Motor neuron (in vitro differentiated cells): ENCODE results near the gene ALKBH4. TPM values are rescaled to one million over a fixed set of nuclear protein-coding genes. Genes with fewer than 3 reads are reported as not detected.
A peak's percentile ranks its signal among the peaks of the same experiment; 100 is the strongest.

Source experiments
- ATAC-seq, 8 experiments: fragments of 200-7000 bp; cut with Tn5 transposase; replicated peaks in 6 of 8; 2 replicates each; pipeline ENCODE4 v1.8.0; 2021; ENCODE audit warnings: mild to moderate bottlenecking in 8 of 8, moderate library complexity in 8 of 8
- H3K27ac ChIP-seq, 2 donors: fragments of 250-450 bp; sonication (Bioruptor Pico); 2 replicates each; pipeline ENCODE4 v1.9.0; 2021; ENCODE audit warnings: antibody characterized with exemption in 2 of 2, mild to moderate bottlenecking in 2 of 2, moderate library complexity in 1 of 2
- H3K4me1 ChIP-seq, 2 donors: fragments of 250-450 bp; sonication (Bioruptor Pico); replicated peaks in 1 of 2; 2 replicates each; pipeline ENCODE4 v1.6.1; 2021; ENCODE audit warnings: antibody characterized with exemption in 2 of 2, mild to moderate bottlenecking in 2 of 2, moderate library complexity in 1 of 2
- H3K4me3 ChIP-seq, 5 donors: fragments of 250-450 bp; sonication (Bioruptor Pico); 2 replicates each; pipeline ENCODE4 v1.9.0; 2021; ENCODE audit warnings: antibody characterized with exemption in 5 of 5, mild to moderate bottlenecking in 5 of 5, moderate library complexity in 4 of 5
- WGBS, 10 experiments: fragments of 450-650 bp; shearing (Covaris generic); methylation state at CpG; one replicate each; pipeline ENCODE4 v1.0.0; 2022; 5-methylcytosine and 5-hydroxymethylcytosine counted together
- in situ Hi-C, 9 experiments: fragments of 400-800 bp; cut with MboI; loops; one replicate each; pipeline ENCODE4 v1.15.0; 2021; ENCODE audit warnings: low sequenced_read_pairs in 9 of 9, low pct_unique_long_range_greater_than_20kb in 2 of 9; ENCODE audit not compliant: unreplicated experiment in 9 of 9
- total RNA-seq, 8 experiments: library from RNA; unstranded; fragments of 300-600 nt; gene quantifications; 2 replicates each; pipeline versions ENCODE4 v1.2.3 to v1.2.4, GENCODE V29; 2022

ALKBH4 gene
- total RNA-seq, 8 experiments from 2014 or later, result 6.9 to 16.7 (median 10.7) TPM

- H3K27ac ChIP-seq, result peak overlapping the region in 1 of 2 donors; percentile 19
- ATAC-seq, result peak in 7 of 8 experiments; percentile 13 to 82 (median 70)
- H3K4me3 ChIP-seq, result no peak overlapping the region
- in situ Hi-C loops, result no loop called here
- peaks cover 0 to 2% of the 10 kb centered on the region in 2 donors for H3K4me1 ChIP-seq
- 45 to 94% (median 66%) methylated on average over 1 to 7 of the region's 25 CpGs; no CpG with 5 or more reads in 4 of the 10 experiments for WGBS, 10 experiments
These were observed 38.9 kb downstream of the ALKBH4 start for GRCh38 chr7:102425639-102426267.

GRCh38 chr7:102424787-102425218, 39.9 kb downstream of the ALKBH4 start:
- no peak overlapping the region for H3K4me3 ChIP-seq
- peaks cover 0 to 2% of the 10 kb centered on the region in 2 donors for H3K4me1 ChIP-seq
- WGBS, 10 experiments, result 80 to 100% (median 94%) methylated on average over 1 to 3 of the region's 13 CpGs; no CpG with 5 or more reads in 5 of the 10 experiments
- in situ Hi-C loops, result no loop called here
- H3K27ac ChIP-seq, result peak overlapping the region in 1 of 2 donors; percentile 52
- ATAC-seq, result no peak

- Histone ChIP-seq H3K27ac (peak overlapping the region in 1 of 2 donors; percentile 52), H3K4me3 (no peak overlapping the region), H3K4me1 (peaks cover 0 to 2% of the 10 kb centered on the region in 2 donors)
- ATAC-seq, result peak in 5 of 8 experiments; percentile 29 to 47 (median 46)
- in situ Hi-C loops, result no loop called here
- 47 to 64% (median 62%) methylated on average over 2 to 8 of the region's 12 CpGs; no CpG with 5 or more reads in 7 of the 10 experiments for WGBS, 10 experiments
These were observed 40.5 kb downstream of the ALKBH4 start for GRCh38 chr7:102424129-102424551.

- in situ Hi-C loops, result no loop called here
- no peak overlapping the region for H3K4me3 ChIP-seq
- no peak for ATAC-seq
- WGBS, 10 experiments, result 70 to 100% (median 93%) methylated on average over 2 to 9 of the region's 10 CpGs; no CpG with 5 or more reads in 3 of the 10 experiments
- H3K4me1 ChIP-seq, result peaks cover 0 to 2% of the 10 kb centered on the region in 2 donors
- no peak overlapping the region for H3K27ac ChIP-seq
These were observed 42.9 kb downstream of the ALKBH4 start for GRCh38 chr7:102421706-102422240.

- no peaks in the 10 kb centered on the region for H3K4me1 ChIP-seq
- WGBS, 10 experiments, result 96 to 100% (median 100%) methylated on average over 2 to 5 of the region's 5 CpGs; no CpG with 5 or more reads in 5 of the 10 experiments
These were observed 46.1 kb downstream of the ALKBH4 start for GRCh38 chr7:102418592-102418991.

GRCh38 chr7:102417105-102417504, 47.6 kb downstream of the ALKBH4 start:
- 70 to 100% (median 84%) methylated on average over 1 to 3 of the region's 3 CpGs; no CpG with 5 or more reads in 3 of the 10 experiments for WGBS, 10 experiments
- in situ Hi-C loops, result no loop called here

More at GRCh38 chr7:102418592-102418991, 46.1 kb downstream of the ALKBH4 start:
- ATAC-seq, result peak in 1 of 8 experiments; percentile 88
- H3K4me3 ChIP-seq, result no peak overlapping the region
- no peak overlapping the region for H3K27ac ChIP-seq
- in situ Hi-C loops, result no loop called here

GRCh38 chr7:102416406-102416805, 48.3 kb downstream of the ALKBH4 start:
- Histone ChIP-seq H3K27ac (no peak overlapping the region), H3K4me3 (no peak overlapping the region), H3K4me1 (no peaks in the 10 kb centered on the region)
- no peak for ATAC-seq
- in situ Hi-C loops, result no loop called here
- WGBS, 10 experiments, result 93 to 100% (median 100%) methylated on average over 1 to 6 of the region's 6 CpGs; no CpG with 5 or more reads in 1 of the 10 experiments

More at GRCh38 chr7:102417105-102417504, 47.6 kb downstream of the ALKBH4 start:
- Histone ChIP-seq H3K4me3 (no peak overlapping the region), H3K27ac (no peak overlapping the region), H3K4me1 (no peaks in the 10 kb centered on the region)
- no peak for ATAC-seq

GRCh38 chr7:102415685-102416225, 48.9 kb downstream of the ALKBH4 start:
- ATAC-seq, result no peak
- 86 to 100% (median 93%) methylated on average over 1 to 8 of the region's 12 CpGs; no CpG with 5 or more reads in 3 of the 10 experiments for WGBS, 10 experiments
- H3K4me3 ChIP-seq, result no peak overlapping the region
- in situ Hi-C loops, result no loop called here
- H3K27ac ChIP-seq, result no peak overlapping the region
- no peaks in the 10 kb centered on the region for H3K4me1 ChIP-seq

GRCh38 chr7:102413611-102414010, 51.1 kb downstream of the ALKBH4 start:
- H3K4me1 ChIP-seq, result no peaks in the 10 kb centered on the region

GRCh38 chr7:102413091-102413490, 51.6 kb downstream of the ALKBH4 start:
- H3K27ac ChIP-seq, result no peak overlapping the region
- in situ Hi-C loops, result no loop called here
- H3K4me3 ChIP-seq, result no peak overlapping the region
- no peaks in the 10 kb centered on the region for H3K4me1 ChIP-seq
- no peak for ATAC-seq
- WGBS, 10 experiments, result 53 to 100% (median 89%) methylated on average over 1 to 5 of the region's 5 CpGs; no CpG with 5 or more reads in 1 of the 10 experiments

More at GRCh38 chr7:102413611-102414010, 51.1 kb downstream of the ALKBH4 start:
- no peak overlapping the region for H3K27ac ChIP-seq
- ATAC-seq, result no peak
- 96 to 100% (median 100%) methylated on average over 1 to 4 of the region's 4 CpGs; no CpG with 5 or more reads in 2 of the 10 experiments for WGBS, 10 experiments
- in situ Hi-C loops, result no loop called here
- no peak overlapping the region for H3K4me3 ChIP-seq

- 7 to 100% (median 88%) methylated on average over 1 to 6 of the region's 6 CpGs; no CpG with 5 or more reads in 5 of the 10 experiments for WGBS, 10 experiments
- in situ Hi-C loops, result no loop called here
- no peaks in the 10 kb centered on the region for H3K4me1 ChIP-seq
These were observed 52.1 kb downstream of the ALKBH4 start for GRCh38 chr7:102412548-102412947.

GRCh38 chr7:102410918-102411317, 53.7 kb downstream of the ALKBH4 start:
- in situ Hi-C loops, result no loop called here
- Histone ChIP-seq H3K4me1 (no peaks in the 10 kb centered on the region), H3K27ac (no peak overlapping the region), H3K4me3 (no peak overlapping the region)
- ATAC-seq, result no peak
- 83 to 100% (median 99%) methylated on average over 1 to 5 of the region's 5 CpGs; no CpG with 5 or more reads in 2 of the 10 experiments for WGBS, 10 experiments

More at GRCh38 chr7:102412548-102412947, 52.1 kb downstream of the ALKBH4 start:
- no peak overlapping the region for H3K27ac ChIP-seq
- peak in 3 of 8 experiments; percentile 61 to 82 (median 73) for ATAC-seq
- no peak overlapping the region for H3K4me3 ChIP-seq

- in situ Hi-C loops, result no loop called here
- Histone ChIP-seq H3K27ac (no peak overlapping the region), H3K4me1 (no peaks in the 10 kb centered on the region), H3K4me3 (no peak overlapping the region)
- ATAC-seq, result no peak
- WGBS, 10 experiments, result 0 to 100% (median 90%) methylated on average over 1 to 4 of the region's 6 CpGs; no CpG with 5 or more reads in 1 of the 10 experiments
These were observed 54.5 kb downstream of the ALKBH4 start for GRCh38 chr7:102410123-102410522.
